HG02571 (cell line): ENCODE results near the gene GPAM.

Experiments used
- ATAC-seq: cut with Tn5 transposase; IDR thresholded peaks from one replicate; pipeline ENCODE4 v1.9.1; 2021; ENCODE audit warnings: mild to moderate bottlenecking, moderate library complexity; ENCODE audit not compliant: unreplicated experiment

The GPAM gene

DNA sequence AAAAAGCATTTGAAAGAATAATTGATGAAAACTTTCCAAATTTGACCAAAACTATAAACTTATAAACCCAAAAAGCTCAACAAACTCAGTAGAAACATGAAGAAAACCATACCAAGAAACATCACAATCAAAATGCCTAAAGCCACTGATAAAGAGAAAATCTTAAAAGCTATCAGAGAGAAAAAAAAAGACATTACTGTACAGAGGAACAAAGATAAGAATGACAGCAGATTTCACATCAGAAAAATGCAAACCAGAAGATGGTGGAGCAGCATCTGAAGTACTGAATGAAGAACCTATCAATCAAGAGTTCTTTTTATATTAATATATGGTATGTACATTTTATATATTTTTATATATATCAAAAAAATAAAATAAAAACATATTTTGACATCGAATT is 2.4 kb upstream of the GPAM start:
- no peak for ATAC-seq

DNA sequence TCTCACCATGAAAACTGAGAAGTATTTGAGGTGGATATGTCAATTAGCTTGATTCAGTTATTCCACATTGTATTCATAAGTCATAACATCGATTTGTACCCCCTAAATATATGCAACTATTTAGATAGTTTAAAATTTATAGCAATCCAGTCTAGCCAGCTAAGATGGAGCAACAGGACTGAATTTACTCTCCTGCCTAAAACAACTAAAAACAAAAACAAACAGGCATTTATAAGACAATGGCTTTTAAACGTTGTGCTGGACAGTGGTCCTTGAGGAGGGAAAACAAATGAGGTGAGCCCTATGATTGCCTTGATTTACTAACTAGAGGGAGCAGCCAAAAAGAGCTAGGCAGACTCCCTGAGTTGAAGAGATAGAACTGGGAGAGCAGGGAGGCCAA is 814 bp upstream of the GPAM start:
- ATAC-seq = no peak

DNA sequence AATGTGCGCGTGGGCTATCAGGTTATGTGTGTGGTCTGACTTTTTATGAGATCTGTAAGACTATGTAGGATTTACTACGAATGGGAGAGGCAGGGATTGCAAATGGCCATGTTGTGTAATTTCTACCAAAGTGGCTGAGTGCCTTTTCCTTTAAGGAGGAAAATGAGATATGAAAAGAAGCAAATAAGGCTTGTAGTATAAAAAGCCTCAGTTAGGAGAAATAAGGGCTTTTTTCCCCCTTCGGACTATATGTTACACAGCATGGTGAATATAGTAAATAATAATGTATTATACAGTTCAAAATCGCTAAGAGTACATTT is 447 bp upstream of the GPAM start:
- ATAC-seq = no peak

DNA sequence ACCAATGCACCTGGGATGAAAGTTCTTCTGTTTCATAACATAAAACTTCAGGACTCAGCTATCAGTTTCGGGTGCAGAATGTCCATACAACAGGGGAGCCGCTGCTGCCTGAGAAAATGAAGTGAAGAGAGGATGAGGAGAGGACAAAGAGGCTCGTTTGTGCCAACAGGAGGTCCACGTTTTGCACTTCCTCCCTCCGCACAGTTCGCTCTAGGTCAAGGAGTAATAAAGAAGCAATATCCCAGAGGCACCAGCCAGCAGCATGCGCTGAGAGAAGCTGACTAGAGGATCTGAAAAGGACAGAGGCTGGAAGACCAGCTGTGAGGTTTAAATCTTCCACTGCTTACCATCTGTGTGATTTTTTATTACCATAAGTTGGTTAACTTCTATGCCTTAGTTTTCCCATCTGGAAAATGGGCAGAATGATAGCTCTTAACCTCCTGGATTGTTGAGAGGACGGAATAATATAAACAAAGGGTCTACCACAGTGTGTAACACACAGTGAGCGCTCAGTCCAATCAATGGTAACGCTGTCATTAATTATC is 709 bp downstream of the GPAM start:
- no peak for ATAC-seq

DNA sequence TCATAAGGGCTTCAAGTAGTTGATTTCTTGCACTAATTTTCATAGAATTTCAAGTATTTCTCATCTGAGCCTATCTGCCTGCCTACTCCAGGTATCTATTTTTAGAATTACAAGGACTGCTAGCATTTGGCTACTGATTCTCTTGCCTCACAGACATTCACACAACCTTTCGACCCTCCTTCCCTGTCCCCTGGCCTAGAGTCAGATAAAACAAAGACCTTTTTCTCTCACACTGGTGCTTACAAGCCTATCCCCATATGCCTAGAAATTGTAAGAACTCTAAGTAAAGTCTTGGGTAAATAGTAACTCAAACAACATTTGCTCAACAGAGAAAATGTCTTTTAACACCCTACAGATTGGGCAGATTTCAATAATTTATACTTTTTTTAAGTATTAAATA is 6.3 kb downstream of the GPAM start:
- ATAC-seq = no peak

DNA sequence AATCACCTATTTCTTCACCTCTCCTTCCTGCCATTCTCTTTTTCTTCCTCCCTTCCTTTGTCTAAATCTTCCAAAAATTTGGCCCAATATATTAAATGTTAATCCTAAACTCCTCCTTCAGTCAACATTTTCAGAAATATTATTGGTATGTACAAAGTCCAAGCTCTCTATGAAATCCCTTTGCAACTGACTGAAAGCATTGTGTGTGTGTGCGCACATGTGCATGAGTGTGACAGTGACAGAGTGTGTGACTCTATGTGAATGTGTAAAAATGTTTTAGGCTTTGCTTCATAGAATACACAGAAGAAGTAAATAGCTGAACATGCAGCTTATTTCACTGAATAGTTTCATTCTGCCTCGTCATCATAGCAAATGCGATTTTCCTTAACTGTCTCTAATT is 7.0 kb downstream of the GPAM start:
- ATAC-seq = no peak

DNA sequence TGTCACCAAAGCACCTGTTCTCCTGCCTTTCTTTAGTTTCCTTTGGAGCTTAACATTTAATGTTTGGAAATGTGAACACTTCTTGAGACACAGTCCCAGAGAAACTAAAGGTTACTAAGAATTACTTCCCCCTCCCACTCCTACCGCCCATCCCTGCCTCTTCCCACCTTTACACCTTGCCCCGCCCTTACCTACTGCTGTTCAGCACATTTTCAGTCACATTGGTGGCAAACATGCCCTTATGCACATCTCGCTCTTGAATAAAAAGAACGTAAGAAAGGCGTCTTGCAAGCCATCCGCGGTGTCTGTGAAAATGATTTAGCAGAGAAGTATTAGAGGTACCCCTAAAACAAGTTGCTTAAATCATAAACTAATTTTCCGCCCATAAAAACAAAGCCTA is 8.2 kb downstream of the GPAM start:
- no peak for ATAC-seq

DNA sequence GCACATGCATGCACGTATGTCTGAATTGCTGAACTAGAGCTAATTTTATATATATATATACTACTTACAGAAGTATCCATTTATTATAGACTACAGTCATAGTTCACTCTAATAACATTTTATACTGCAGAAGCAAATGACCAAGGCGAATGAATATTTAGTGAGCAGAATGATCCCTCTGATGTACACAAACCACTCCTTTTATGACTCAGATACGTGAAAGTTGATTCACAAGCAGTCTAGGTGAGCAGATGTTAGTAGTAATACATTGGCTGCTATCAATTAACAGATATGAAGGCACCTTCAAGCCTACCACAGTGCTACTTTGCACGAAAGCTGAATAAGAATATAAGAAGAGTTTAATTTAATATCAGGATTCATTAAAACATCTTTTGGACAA is 10.4 kb downstream of the GPAM start:
- ATAC-seq = no peak

DNA sequence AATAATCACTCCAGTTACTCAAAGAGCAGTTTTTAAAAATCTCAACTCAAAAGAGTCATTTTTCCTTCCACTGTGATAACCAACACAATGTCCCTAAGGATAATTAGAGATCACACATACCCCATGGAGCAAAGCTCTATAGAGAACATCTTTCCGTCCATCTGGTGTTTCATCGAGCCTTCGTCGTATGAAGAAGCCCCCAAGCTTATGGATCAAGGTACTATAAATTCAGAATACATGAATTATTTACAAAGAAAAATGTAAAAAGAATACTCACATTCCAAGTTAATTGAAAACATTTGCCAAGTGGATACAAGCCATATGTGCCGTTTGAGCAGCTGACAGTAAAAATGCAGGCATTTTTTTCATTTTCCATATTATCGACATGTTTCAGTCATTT is 14.8 kb downstream of the GPAM start:
- ATAC-seq = no peak

DNA sequence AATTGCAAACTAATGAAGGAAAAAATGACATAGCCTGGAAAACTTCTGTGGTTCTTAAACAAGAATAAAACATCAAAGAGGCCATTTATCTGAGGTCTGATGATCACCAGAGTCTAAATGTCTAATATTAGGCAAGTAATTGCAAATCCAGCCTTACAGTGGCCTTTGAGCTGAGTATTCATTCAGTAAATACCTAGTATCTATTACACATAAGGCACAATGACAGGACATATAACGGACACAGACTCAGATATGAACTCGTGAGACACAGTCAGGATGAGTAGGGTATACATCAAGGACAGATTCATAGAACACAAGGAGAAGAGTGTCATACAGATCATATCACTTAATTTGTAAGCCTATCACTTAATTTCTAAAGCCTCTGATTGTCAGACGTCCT is 16.8 kb downstream of the GPAM start:
- ATAC-seq = no peak

DNA sequence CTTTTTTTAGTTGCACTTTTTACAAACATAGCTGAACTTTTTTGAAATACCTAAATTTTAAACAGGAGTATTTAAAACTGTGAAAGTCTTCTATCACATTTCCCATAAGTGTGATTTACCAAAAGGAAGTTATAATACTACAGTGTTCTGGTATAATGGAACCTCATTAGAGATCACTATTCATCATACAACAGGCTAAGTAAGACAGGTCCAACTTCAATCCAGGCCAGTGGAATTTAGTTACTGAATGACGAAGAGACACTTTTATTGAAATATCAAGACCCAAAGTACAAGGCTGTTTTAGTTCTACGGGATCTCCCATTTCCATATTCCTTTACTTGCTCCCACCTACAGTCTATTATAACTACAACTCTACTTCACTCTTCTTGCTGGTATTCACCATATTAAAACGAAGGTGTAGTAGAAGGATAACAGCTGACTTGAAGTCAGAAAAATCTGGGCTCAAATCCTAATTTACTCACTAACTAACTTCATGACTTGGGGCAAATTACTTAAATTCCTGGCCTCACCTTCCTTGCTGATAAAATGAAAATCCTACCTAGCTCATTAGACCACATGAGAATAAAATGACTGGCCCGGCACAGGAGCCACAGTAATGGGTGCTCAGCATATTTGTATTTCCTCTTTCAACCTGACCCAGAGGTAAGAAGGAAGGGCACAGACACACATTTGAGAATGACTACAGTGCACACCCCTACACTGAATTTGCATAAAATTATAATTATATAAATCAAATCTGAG is 21.6 kb downstream of the GPAM start:
- no peak for ATAC-seq

DNA sequence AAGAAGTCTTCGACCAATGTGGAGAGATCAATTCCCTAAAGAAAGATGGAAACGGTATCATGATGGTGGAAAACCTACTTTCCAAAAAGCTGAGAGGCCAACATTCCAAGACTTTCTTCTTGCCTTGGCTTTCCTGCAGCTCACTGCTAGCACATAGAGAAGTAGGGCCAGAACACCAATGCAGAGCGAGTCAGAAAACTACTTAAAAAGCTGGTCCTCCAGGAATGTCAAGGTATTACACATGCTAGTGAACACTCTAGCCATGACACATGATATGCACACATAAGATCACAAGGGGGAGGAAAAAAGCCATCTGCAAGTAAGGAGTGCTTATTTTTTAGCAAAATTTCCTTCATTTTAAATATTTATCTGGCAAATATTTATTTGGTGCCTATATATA is 22.7 kb downstream of the GPAM start:
- no peak for ATAC-seq

DNA sequence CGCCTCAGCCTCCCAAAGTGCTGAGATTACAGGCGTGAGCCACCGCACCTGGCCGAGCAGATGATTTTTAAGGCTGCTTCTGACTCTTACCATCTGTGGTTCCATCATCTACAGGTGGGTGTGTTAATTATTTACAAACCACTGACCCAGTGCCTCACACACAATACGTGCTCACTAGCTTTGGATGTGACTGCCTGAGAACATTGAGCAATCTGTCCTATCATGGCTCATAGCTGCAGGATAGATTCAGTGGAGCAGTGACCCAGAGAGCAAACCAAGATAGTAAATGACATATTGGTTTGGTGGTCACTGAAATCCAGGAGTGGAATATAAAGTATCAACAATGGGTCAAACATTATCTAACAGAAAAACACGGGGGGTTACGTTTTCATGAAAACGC is 24.1 kb downstream of the GPAM start:
- ATAC-seq = no peak

DNA sequence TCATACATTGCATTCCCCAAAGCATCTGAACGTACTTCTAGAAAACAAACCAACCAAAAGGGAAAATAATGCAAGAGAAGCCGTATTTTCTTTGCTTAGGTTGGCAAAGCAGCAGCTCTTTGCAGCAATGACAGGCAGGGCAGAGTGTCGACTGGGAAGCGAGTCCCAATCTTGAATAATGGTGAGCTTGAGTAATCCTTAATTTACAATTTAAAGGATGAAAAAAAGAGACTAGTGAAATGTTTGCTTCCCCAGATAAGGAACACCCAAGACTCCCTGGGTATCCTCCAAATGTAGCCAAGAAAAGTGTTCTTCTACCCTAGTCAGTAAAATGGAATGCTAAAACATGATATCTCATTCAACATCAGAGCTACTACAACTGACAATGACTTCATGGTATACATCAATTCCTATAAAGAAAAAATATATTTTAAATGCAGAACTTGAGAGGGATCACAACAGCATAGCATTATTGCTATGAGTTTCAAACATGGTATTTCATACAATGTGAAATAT is 32.0 kb downstream of the GPAM start:
- ATAC-seq = no peak

DNA sequence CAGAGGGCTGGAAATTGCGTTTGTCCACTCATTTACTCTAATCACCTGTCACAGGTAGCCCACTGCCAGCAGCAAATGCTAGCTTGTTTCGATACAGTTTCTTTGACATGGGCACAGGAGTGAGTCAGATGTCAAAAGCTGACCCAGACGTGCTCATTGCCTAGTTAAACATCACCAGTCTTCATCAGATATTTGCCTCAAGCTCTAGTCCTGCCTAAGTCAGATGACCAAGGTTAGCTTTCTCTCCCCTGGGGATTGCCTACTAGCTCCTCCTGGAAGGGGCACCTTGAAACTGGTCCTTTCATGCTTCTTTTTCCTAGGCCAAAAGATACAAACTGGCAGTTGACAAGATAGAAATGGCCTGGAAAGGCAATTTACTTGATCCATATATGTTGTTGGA is 35.2 kb downstream of the GPAM start:
- ATAC-seq = no peak

DNA sequence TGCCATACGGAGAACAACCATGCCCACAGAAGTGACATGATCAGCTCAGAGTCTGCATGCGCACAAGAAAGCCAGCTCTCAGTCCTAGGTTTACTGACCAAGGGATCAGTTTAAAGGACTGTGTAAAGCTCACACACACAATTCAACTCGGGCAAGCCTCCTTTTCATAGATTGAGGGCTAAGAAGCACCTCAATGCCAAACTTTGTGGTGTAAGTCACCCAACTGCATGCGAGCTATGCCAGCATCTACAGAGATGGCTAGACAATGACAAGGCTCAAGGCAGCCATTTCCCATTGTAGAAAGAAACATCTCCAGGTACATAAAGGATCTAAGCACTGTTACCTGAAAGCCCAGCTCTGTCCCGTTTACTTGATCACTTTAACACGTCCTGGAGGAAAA is 36.8 kb downstream of the GPAM start:
- ATAC-seq = no peak

DNA sequence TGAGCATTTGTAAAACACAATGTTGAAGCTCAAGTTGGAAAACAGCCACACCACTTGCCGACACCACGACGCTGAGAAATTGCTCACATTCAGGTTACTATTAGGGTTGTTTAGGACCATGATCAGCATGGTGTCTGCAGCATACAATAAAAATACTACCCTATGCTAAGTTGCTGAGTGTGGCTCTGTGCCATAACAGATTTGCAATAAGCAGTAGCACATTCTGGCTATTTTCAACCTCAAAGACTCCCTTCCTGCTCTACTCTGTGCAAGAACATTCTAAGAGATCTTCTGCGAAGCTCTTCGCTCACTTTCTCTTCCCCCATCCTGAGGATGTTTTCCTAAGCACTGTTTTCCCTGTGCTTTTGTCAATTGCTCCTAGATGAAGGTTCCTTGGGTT is 38.3 kb downstream of the GPAM start:
- ATAC-seq = no peak

DNA sequence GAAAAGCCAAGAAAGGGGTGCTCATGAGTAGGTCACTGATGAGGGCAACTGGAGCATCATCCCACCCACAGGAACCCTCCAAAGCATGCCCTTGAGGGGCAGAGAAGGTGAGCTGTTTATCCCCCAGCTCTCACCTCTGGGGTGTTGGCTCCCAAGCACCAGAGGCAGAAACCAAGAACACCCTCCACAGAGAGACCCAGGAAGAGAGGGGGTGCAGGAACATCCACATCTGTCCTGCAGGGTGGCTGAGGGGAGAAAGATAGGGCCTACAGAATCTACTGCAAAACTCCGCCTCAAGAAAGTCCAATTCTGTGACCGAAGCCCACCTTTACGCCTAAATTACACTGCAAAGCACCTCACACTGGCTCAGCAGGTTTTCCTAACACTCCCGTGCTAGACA is 40.1 kb downstream of the GPAM start:
- ATAC-seq = no peak

DNA sequence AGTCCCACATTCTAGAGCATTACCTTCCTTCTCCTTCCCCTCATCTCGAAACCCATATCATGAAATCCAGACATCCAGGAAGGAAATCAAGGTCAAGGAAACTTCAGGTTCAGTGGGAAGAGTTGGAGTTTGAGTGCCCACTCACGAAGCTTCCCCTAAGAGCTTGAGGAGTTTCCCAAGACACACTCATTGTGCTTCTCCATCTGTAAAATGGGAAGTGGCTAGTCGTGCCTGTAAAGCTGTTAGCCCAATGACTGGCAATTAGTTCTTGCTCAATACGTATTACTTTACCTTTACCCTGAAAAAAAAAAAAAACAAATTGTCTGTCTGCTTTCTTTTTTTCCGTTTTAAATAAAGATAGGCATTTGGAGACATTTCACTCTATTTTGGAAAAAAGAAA is 42.3 kb downstream of the GPAM start:
- ATAC-seq = no peak

DNA sequence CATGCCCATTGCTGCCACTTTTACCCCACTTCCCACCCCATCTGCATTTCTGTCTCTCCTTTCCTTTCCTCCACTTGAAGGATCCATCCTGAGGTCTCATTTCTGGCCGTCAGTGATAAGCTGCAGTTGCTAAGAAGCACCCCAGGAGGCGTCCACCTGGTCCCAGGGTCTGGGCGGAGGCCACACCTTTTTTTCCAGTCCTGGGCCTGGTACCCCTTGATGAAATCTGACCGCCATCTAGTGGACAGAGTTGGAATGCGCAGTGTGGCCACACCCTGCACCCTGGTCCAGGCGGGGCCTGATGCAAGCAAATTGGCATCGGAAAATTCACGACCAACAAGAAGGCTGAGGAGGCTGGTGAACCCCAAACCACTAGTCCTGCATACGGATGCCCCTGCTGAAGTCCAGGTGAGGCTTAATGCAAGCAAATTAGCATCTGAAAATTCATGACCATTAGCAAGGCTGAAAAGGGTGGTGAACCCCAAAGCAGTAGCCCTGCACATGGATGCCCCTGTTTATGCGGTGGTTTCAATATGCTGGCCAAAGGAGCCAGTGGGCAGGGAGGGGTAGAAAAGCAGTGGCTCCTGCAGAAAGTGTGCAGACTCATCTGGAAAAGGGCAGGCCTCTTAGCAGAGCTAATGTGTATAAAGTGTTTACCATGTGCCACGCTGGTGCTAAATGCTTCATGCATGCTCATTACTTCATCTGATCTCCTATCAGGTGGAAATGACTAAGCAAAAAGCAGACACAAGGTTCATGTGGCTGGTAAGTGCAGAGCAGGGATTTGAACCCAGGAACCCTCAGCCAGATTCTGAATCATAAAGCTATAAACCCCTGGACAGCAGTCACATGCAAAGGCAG is 43.2 kb downstream of the GPAM start:
- ATAC-seq = peak; percentile 98

DNA sequence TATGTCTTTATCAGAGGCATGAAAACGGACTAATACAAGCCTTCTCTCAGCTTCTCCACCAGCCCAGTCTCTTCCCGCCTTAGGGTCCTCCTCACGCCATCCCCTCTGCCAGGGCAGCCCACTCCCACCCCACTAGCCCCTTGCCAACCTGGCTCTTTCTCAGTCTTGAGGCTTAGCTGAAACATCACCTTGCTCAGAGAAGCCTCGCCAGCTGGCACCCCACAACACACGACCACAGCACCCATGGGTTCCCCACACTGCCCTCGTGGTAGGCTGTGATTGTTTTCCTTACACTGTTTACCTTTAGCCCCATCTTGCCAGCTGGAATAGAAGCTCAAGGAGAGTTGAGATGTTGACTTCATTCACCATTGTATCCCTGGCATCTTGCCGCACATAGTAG is 44.4 kb downstream of the GPAM start:
- ATAC-seq = no peak
